Retinal pigment epithelial cell (primary cell): ENCODE results near the gene MFSD2B.
"Not testable (repeated sequence)": the region's sequence is repeated elsewhere in the genome, so short reads cannot be mapped to it uniquely, and the experiment has no call there.

ENCODE experiments used
- DNase-seq: peaks from one replicate; pipeline ENCODE4 v3.0.0-alpha.2; 2010; ENCODE audit warnings: low read depth
- H3K4me3 ChIP-seq: 2 replicates; pipeline ENCODE4 v1.5.1; 2011; ENCODE audit warnings: mild to moderate bottlenecking, low read length, control low read depth, moderate library complexity
- TF ChIP-seq, protein P1 (sequence below): conservative IDR thresholded peaks from 2 replicates; pipeline ENCODE4 v1.5.1; 2011; ENCODE audit warnings: low read depth, low read length, control low read depth, inconsistent platforms

MFSD2B gene

GRCh38 chr2:24012521-24013188, 2.8 kb downstream of the MFSD2B start:
- H3K4me3 ChIP-seq = no peak overlapping the region
- TF ChIP-seq, protein P1, sequence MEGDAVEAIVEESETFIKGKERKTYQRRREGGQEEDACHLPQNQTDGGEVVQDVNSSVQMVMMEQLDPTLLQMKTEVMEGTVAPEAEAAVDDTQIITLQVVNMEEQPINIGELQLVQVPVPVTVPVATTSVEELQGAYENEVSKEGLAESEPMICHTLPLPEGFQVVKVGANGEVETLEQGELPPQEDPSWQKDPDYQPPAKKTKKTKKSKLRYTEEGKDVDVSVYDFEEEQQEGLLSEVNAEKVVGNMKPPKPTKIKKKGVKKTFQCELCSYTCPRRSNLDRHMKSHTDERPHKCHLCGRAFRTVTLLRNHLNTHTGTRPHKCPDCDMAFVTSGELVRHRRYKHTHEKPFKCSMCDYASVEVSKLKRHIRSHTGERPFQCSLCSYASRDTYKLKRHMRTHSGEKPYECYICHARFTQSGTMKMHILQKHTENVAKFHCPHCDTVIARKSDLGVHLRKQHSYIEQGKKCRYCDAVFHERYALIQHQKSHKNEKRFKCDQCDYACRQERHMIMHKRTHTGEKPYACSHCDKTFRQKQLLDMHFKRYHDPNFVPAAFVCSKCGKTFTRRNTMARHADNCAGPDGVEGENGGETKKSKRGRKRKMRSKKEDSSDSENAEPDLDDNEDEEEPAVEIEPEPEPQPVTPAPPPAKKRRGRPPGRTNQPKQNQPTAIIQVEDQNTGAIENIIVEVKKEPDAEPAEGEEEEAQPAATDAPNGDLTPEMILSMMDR = no peak
- DNase-seq = no peak

GRCh38 chr2:24014902-24015301, 5.0 kb downstream of the MFSD2B start:
- DNase-seq, H3K4me3 ChIP-seq: not testable (repeated sequence)

DNA sequence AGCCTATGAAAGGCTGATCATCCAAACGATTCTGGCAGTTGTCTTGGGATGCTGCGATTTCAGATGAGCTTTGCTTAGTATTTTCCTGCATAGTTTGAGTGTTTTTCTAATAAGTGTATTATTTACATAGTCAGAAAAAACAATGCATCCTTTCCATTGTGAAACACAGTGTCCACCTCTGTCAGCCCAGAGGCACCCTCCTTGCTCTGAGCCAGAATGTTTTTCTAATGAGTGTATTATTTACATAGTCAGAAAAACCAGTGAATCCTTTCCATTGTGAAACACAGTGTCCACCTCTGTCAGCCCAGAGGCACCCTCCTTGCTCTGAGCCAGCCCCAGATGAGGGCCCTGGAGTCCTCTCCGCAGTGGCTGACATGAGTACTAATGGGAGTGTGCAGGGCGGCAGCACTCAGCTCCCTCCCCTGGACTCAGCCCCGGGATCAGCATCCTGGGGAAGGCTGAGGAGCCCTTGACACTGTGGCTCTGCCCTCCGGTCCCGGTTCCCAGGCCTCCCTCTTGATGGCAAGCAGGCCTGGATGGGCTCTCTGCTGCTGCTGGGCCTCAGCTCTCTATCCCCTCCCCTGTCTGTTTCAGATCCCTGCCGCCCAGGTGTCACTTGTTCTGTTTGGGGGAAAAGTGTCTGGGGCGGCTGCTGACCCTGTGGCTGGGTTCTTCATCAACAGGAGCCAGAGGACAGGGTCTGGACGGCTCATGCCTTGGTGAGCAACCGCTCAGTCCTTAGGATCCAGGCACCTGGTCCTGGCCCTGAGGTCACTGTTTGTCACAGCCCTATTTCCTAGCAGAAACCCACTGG, 5.9 kb downstream of the MFSD2B start:
- DNase-seq = no peak
- no peak overlapping the region for H3K4me3 ChIP-seq
- TF ChIP-seq, protein P1 = no peak

- H3K4me3 ChIP-seq = no peak overlapping the region
- no peak for DNase-seq
- TF ChIP-seq, protein P1 = no peak
These were observed 6.5 kb downstream of the MFSD2B start for GRCh38 chr2:24016376-24016761.

GRCh38 chr2:24016853-24017703, 7.2 kb downstream of the MFSD2B start:
- TF ChIP-seq, protein P1 = no peak
- no peak overlapping the region for H3K4me3 ChIP-seq
- DNase-seq = no peak

- DNase-seq = no peak
- H3K4me3 ChIP-seq = no peak overlapping the region
- TF ChIP-seq, protein P1 = no peak
These were observed 7.8 kb downstream of the MFSD2B start for GRCh38 chr2:24017711-24018110.

GRCh38 chr2:24018241-24018640, 8.4 kb downstream of the MFSD2B start:
- no peak overlapping the region for H3K4me3 ChIP-seq
- no peak for DNase-seq
- TF ChIP-seq, protein P1 = no peak
